GM18868 (cell line): ENCODE data around the gene ANO10.
"Not testable (repeated sequence)": the region's sequence is repeated elsewhere in the genome, so short reads cannot be mapped to it uniquely, and the experiment has no call there.

Experiments used
- ATAC-seq: cut with Tn5 transposase; IDR thresholded peaks from one replicate; pipeline ENCODE4 v1.9.1; 2021; ENCODE audit warnings: mild to moderate bottlenecking, moderate library complexity; ENCODE audit not compliant: unreplicated experiment

Gene ANO10

GRCh38 chr3:43484926-43485488 lies 136.8 kb downstream of the ANO10 start:
- ATAC-seq, result no peak

DNA sequence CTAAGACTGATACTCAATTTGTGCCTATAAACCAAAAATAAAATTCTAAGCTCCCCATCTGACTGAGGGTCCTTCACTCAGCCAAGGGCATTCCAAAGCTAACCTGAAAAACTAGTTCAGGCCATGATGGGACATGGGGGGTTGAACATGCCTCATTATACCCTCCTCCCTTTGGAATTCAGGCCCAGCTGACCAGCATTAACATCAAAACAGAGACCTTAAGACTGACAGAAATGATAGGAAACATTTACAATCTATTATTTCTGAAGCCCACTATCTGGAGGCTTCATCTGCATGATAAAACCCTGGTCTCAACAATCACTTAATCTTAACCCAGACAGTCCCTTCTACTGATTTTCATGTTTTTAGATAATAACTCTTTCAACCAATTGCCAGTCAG lies 140.4 kb downstream of the ANO10 start:
- no peak for ATAC-seq

DNA sequence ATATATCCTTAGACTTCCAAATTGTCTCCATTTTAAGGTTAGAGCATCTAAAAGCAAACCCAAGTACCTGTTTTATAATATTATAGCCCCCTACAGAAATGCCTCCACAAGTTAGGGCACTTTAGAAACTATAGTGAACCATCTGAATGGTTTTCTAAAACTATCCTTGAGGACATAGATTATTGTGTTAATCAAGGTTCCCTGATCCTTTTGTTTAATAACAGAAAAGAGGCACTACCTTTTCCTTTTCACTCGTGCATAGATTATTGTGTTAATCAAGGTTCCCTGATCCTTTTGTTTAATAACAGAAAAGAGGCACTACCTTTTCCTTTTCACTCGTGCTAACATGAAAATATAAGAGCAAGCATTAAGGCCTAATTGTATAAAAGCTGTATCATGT lies 143.0 kb downstream of the ANO10 start:
- ATAC-seq, result not testable (repeated sequence)

GRCh38 chr3:43478118-43478785 lies 143.6 kb downstream of the ANO10 start:
- no peak for ATAC-seq

GRCh38 chr3:43477600-43477999 lies 144.2 kb downstream of the ANO10 start:
- no peak for ATAC-seq

- ATAC-seq, result no peak
These were observed 148.1 kb downstream of the ANO10 start for GRCh38 chr3:43473737-43474136.

GRCh38 chr3:43473244-43473643 lies 148.6 kb downstream of the ANO10 start:
- no peak for ATAC-seq

DNA sequence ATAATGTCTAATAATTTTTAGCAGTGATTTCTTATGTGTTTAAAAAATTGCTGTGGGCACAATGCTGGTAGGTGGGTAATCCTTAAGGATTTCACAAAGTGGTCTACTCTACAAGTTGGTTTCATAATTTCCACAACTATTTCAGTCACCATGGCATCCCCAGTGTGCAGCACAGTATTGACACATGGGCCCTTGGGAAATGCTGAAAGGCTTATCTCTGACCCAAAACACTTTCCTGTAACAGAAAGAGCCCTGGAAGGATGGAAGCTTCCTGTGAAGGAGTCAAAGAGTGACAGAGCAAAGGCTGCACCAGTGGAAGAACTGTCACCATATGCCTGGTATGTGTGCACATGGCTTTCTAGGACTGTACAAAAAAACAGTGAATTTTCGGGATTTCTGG lies 153.7 kb downstream of the ANO10 start:
- ATAC-seq, result no peak

DNA sequence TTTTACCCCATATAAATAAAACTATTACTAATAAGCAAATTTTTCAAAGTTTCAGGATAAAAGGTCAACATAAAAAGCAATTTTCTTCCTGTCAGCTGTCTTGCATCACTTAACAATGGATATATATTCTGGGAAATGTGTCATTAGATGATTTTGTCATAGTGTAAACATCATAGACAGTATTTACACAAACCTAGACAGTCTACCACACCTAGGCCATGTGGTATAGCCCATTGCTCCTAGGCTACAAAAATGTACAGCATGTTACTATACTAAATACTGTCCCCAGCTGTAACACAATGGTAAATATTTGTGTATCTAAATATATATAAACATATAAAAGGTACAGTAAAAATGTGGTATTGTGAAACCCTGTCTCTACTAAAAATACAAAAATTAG lies 156.7 kb downstream of the ANO10 start:
- no peak for ATAC-seq

GRCh38 chr3:43462566-43462965 lies 159.2 kb downstream of the ANO10 start:
- not testable (repeated sequence) for ATAC-seq

- ATAC-seq, result no peak
These were observed 160.5 kb downstream of the ANO10 start for GRCh38 chr3:43461345-43461744.

GRCh38 chr3:43457038-43457437 lies 164.8 kb downstream of the ANO10 start:
- not testable (repeated sequence) for ATAC-seq

- no peak for ATAC-seq
These were observed 166.6 kb downstream of the ANO10 start for GRCh38 chr3:43455233-43455632.

GRCh38 chr3:43453981-43454380 lies 167.8 kb downstream of the ANO10 start:
- no peak for ATAC-seq

DNA sequence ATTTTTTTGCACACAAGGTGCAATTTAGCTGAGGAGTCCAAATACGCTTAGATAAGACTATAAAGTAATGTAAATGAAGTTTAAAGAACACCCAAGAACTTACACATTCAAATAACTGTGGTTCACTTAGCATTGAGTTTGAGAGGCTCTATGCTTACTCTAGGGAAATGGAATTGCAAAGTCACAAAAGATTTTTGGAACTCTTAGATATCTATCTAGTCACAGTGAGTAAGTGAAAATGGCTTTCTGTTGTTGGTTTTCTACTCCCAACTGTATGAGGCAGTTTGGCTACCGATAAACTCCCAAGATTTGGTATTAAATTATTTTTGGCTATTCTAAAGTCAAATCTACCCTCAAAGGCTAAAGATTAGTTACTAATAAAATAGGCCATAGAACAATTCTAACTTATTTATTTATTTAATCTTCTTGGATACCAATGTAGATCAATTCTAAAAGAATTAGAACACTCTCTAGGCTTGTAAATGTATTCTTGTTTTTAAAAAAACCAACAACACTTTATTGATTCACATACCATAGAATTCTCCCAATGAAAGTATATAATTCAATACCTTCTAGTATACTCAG lies 170.0 kb downstream of the ANO10 start:
- ATAC-seq, result no peak

GRCh38 chr3:43448098-43448497 lies 173.7 kb downstream of the ANO10 start:
- no peak for ATAC-seq

DNA sequence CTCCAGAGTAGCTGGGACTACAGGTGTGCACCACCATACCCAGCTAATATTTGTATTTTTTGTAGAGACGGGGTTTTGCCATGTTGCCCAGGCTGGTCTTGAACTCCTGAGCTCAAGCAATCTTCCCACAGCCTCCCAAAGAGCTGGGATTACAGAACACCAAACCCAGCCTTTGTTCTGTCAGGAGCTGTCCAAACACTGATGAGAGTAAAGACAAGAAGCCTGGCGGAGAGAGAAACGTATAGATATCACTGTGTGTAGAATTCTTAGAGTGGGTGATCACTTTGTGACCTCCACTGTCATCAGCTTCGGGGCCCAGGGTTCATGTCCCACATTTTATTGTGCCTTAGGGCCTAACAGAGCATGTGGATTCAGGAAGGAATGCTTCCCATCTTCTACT lies 176.0 kb downstream of the ANO10 start:
- ATAC-seq, result no peak

DNA sequence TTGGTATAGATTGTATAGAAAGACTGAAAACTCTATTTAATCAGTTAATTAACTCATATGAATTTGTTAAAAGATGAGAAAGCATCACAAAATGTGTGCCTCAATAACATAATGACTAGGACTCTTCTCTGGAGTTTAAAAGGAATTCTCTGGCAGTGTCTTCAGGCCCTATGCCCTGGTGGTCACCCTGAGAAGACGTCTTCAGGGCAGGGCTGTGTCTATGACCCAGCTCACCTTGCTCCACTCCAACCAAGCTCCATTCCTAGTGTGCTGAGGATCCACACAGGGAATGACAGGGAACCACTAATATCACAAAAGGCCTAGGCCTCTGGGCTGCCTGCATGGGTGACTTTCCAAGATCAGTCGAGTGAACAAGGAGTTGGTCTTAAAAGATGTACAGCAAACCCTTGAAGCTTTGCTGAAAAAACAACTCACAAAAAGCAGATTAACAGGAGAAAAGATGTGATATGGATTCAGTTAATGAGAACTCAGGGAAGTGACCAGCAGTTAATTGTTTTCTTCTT lies 178.9 kb downstream of the ANO10 start:
- ATAC-seq, result no peak

DNA sequence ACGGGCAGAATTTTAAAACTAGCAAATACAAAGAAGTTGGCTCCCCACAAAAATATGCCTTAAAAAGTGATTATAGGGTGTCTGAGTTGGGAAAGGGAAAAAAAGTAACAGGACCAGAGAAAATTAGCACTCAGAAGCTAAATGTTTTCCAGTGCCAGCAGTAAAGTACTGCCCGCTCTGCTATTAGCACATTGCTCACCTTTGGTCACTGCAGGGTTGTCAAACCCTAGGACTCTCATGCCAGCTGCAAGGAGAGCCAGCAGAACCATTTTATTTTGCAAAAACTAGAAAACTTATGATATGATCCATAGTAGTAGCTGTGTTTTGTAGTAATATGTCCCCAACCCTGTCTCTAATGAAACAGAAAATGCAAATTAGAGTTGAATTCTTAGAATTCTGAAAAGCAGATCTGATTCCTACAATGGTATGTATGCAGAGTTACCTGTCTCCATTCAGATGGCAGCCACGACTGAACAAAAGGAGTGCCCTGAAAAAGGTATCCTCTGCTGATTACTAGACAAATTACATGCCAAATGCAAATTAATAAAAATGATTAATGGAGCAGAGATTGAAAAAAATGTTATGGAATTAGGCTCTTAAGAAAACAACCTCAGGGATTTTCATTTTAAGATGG lies 185.2 kb downstream of the ANO10 start:
- ATAC-seq, result no peak

- ATAC-seq, result no peak
These were observed 186.1 kb downstream of the ANO10 start for GRCh38 chr3:43435706-43436105.

- no peak for ATAC-seq
These were observed 187.4 kb downstream of the ANO10 start for GRCh38 chr3:43434431-43434830.

DNA sequence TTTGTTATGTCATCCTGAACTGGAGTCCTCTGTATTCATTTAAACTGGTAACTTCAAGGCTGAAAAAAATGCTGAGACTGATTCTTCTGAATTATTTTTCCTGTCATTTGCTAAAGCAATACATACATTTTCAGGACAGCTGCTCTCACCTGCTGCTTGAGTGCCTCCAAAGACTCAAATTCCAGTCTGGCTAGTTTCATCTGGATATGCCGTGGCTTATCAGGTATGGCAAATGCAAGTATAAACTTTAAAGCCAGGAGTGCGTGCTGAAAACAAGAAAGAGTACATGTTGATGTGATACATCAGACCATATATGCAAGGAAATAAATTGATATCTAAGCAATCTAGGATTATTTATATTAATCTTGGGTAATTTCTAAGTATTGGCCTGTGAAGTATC lies 189.3 kb downstream of the ANO10 start:
- no peak for ATAC-seq
